H1 (cell line): ENCODE data around the gene TMEM63C. TPM values are rescaled to one million over a fixed set of nuclear protein-coding genes. Genes with fewer than 3 reads are reported as not detected.

Experiments
- BCL11A ChIP-seq, 2 experiments: IDR thresholded peaks; one replicate each; pipeline ENCODE4 v1.6.1; 2011; ENCODE audit warnings: low read depth in 2 of 2, low read length in 2 of 2, mild to moderate bottlenecking in 2 of 2
- EZH2 ChIP-seq: fragments of 200-600 bp; sonication (generic); IDR thresholded peaks from 2 replicates; pipeline ENCODE4 v1.7.1; 2012; ENCODE audit warnings: low read depth, mild to moderate bottlenecking, moderate library complexity, low read length, inconsistent platforms; ENCODE audit not compliant: severe bottlenecking
- JUND ChIP-seq: IDR thresholded peaks from 2 replicates; pipeline ENCODE4 v1.6.1; 2011; ENCODE audit warnings: mild to moderate bottlenecking, improper control_type of control experiment, low read length
- KDM1A ChIP-seq: fragments of 200-600, 300-600 bp; sonication (generic); IDR thresholded peaks from 2 replicates; pipeline ENCODE4 v1.7.1; 2016; ENCODE audit warnings: mild to moderate bottlenecking, low read length, borderline replicate concordance
- SIN3A ChIP-seq, 2 experiments: IDR thresholded peaks in 1 of 2; conservative IDR thresholded peaks in 1 of 2; 2 replicates each; pipeline ENCODE4 v1.6.1; 2011 to 2012; ENCODE audit warnings: low read length in 2 of 2, improper control_type of control experiment in 1 of 2, low read depth in 1 of 2, mild to moderate bottlenecking in 1 of 2
- SP2 ChIP-seq: IDR thresholded peaks from 2 replicates; pipeline ENCODE4 v1.6.1; 2012; ENCODE audit warnings: mild to moderate bottlenecking, low read length, inconsistent platforms
- TEAD4 ChIP-seq: IDR thresholded peaks from 2 replicates; pipeline ENCODE4 v1.6.1; 2012; ENCODE audit warnings: low read depth, low read length, inconsistent platforms, mixed read lengths
- polyA plus RNA-seq, 7 experiments: library from polyadenylated mRNA; depleted of rRNA in 3 of 7; stranded (reverse) in 5 of 7; unstranded in 2 of 7; fragments of >200 nt in 5 of 7; fragments of 200-250 nt in 2 of 7; gene quantifications; 1 replicate in 5 of 7; 2 replicates in 1 of 7; 4 replicates in 1 of 7; pipeline versions ENCODE4 v1.2.1 to v1.2.3, GENCODE V29; 2011 to 2013; ENCODE audit warnings: missing spikeins in 2 of 7, mixed read lengths in 2 of 7
- total RNA-seq: library from RNA; stranded (reverse); fragmentation: NEBNext Ultra II Directional; extraction: Animal tissue kit (Norgen Biotek cat#: 25700); gene quantifications from 2 replicates; pipeline ENCODE4 v1.2.1, GENCODE V29; 2021
- TF ChIP-seq, protein P1 (sequence below): fragments of 300-600 bp; sonication (generic); IDR thresholded peaks from 2 replicates; pipeline ENCODE4 v1.7.1; 2012; ENCODE audit warnings: low read length, moderate library complexity, mild to moderate bottlenecking, inconsistent platforms; ENCODE audit not compliant: insufficient replicate concordance
- TF ChIP-seq, protein P2 (sequence below), 3 experiments: IDR thresholded peaks; 1 replicate in 2 of 3; 2 replicates in 1 of 3; pipeline versions ENCODE4 v1.5.1 to v1.6.1; 2011; ENCODE audit warnings: low read length in 3 of 3, mild to moderate bottlenecking in 3 of 3, inconsistent platforms in 2 of 3, low read depth in 1 of 3, moderate library complexity in 1 of 3; ENCODE audit not compliant: insufficient read depth in 1 of 3; ENCODE audit errors: control extremely low read depth in 1 of 3

The TMEM63C gene
- total and polyA plus RNA-seq, 2 of the 8 experiments (the other 6 are each of a cell fraction or from before 2014, with no cell fraction given): 3.0 to 7.6 TPM

- TF ChIP-seq, protein P1, sequence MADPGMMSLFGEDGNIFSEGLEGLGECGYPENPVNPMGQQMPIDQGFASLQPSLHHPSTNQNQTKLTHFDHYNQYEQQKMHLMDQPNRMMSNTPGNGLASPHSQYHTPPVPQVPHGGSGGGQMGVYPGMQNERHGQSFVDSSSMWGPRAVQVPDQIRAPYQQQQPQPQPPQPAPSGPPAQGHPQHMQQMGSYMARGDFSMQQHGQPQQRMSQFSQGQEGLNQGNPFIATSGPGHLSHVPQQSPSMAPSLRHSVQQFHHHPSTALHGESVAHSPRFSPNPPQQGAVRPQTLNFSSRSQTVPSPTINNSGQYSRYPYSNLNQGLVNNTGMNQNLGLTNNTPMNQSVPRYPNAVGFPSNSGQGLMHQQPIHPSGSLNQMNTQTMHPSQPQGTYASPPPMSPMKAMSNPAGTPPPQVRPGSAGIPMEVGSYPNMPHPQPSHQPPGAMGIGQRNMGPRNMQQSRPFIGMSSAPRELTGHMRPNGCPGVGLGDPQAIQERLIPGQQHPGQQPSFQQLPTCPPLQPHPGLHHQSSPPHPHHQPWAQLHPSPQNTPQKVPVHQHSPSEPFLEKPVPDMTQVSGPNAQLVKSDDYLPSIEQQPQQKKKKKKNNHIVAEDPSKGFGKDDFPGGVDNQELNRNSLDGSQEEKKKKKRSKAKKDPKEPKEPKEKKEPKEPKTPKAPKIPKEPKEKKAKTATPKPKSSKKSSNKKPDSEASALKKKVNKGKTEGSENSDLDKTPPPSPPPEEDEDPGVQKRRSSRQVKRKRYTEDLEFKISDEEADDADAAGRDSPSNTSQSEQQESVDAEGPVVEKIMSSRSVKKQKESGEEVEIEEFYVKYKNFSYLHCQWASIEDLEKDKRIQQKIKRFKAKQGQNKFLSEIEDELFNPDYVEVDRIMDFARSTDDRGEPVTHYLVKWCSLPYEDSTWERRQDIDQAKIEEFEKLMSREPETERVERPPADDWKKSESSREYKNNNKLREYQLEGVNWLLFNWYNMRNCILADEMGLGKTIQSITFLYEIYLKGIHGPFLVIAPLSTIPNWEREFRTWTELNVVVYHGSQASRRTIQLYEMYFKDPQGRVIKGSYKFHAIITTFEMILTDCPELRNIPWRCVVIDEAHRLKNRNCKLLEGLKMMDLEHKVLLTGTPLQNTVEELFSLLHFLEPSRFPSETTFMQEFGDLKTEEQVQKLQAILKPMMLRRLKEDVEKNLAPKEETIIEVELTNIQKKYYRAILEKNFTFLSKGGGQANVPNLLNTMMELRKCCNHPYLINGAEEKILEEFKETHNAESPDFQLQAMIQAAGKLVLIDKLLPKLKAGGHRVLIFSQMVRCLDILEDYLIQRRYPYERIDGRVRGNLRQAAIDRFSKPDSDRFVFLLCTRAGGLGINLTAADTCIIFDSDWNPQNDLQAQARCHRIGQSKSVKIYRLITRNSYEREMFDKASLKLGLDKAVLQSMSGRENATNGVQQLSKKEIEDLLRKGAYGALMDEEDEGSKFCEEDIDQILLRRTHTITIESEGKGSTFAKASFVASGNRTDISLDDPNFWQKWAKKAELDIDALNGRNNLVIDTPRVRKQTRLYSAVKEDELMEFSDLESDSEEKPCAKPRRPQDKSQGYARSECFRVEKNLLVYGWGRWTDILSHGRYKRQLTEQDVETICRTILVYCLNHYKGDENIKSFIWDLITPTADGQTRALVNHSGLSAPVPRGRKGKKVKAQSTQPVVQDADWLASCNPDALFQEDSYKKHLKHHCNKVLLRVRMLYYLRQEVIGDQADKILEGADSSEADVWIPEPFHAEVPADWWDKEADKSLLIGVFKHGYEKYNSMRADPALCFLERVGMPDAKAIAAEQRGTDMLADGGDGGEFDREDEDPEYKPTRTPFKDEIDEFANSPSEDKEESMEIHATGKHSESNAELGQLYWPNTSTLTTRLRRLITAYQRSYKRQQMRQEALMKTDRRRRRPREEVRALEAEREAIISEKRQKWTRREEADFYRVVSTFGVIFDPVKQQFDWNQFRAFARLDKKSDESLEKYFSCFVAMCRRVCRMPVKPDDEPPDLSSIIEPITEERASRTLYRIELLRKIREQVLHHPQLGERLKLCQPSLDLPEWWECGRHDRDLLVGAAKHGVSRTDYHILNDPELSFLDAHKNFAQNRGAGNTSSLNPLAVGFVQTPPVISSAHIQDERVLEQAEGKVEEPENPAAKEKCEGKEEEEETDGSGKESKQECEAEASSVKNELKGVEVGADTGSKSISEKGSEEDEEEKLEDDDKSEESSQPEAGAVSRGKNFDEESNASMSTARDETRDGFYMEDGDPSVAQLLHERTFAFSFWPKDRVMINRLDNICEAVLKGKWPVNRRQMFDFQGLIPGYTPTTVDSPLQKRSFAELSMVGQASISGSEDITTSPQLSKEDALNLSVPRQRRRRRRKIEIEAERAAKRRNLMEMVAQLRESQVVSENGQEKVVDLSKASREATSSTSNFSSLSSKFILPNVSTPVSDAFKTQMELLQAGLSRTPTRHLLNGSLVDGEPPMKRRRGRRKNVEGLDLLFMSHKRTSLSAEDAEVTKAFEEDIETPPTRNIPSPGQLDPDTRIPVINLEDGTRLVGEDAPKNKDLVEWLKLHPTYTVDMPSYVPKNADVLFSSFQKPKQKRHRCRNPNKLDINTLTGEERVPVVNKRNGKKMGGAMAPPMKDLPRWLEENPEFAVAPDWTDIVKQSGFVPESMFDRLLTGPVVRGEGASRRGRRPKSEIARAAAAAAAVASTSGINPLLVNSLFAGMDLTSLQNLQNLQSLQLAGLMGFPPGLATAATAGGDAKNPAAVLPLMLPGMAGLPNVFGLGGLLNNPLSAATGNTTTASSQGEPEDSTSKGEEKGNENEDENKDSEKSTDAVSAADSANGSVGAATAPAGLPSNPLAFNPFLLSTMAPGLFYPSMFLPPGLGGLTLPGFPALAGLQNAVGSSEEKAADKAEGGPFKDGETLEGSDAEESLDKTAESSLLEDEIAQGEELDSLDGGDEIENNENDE: no peak
- TF ChIP-seq SP2 (no peak), KDM1A (no peak), BCL11A (IDR thresholded peaks at IDR 0.05; ENCODE audit: low read depth in 2 of 2, low read length in 2 of 2) (no peak), TEAD4 (no peak), JUND (no peak), SIN3A (conservative IDR thresholded peaks at IDR 0.05 in 1 of 2, IDR thresholded peaks at IDR 0.05 in 1 of 2; ENCODE audit: low read depth in 1 of 2, low read length in 2 of 2) (peak; percentile 28 to 76; a peak in 2 of 4 replicates), EZH2 (no peak)
- TF ChIP-seq, protein P2, sequence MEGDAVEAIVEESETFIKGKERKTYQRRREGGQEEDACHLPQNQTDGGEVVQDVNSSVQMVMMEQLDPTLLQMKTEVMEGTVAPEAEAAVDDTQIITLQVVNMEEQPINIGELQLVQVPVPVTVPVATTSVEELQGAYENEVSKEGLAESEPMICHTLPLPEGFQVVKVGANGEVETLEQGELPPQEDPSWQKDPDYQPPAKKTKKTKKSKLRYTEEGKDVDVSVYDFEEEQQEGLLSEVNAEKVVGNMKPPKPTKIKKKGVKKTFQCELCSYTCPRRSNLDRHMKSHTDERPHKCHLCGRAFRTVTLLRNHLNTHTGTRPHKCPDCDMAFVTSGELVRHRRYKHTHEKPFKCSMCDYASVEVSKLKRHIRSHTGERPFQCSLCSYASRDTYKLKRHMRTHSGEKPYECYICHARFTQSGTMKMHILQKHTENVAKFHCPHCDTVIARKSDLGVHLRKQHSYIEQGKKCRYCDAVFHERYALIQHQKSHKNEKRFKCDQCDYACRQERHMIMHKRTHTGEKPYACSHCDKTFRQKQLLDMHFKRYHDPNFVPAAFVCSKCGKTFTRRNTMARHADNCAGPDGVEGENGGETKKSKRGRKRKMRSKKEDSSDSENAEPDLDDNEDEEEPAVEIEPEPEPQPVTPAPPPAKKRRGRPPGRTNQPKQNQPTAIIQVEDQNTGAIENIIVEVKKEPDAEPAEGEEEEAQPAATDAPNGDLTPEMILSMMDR (IDR thresholded peaks at IDR 0.05; ENCODE audit: control extremely low read depth in 1 of 3, insufficient read depth in 1 of 3, low read depth in 1 of 3, low read length in 3 of 3): peak in 1 of 3 experiments; percentile 4; a peak in 1 of 4 replicates
These were observed 38.5 kb upstream of the TMEM63C start (continued) for GRCh38 chr14:77143071-77143470.
